ENCODE measurements around the gene PDE5A. TPM values are rescaled to one million over a fixed set of nuclear protein-coding genes. Genes with fewer than 3 reads are reported as not detected.

Gene PDE5A
- total RNA-seq, 4 donors from 2014 or later, result 5.7 to 12.2 (median 11.8) TPM

- WGBS, 2 donors, result 87 to 89% methylated on average over 3 of the region's 3 CpGs
These were observed 98.8 kb downstream of the PDE5A start for GRCh38 chr4:119529788-119530187.

GRCh38 chr4:119526786-119527550 is 101.6 kb downstream of the PDE5A start:
- intact Hi-C loops (cut with DNase I; ENCODE audit: low total_unique reads), result no loop called here
- 55 to 65% methylated on average over 2 of the region's 2 CpGs for WGBS, 2 donors
- no peak for DNase-seq (ENCODE audit: low spot score in 2 of 2)
- no peak overlapping the region for H3K4me3 ChIP-seq (ENCODE audit: low read depth, poor library complexity, severe bottlenecking)
- no peak for TF ChIP-seq POLR2A (IDR thresholded peaks at IDR 0.05)

More at GRCh38 chr4:119529788-119530187, 98.8 kb downstream of the PDE5A start:
- no peak for DNase-seq (ENCODE audit: low spot score in 2 of 2)
- intact Hi-C loops (cut with DNase I; ENCODE audit: low total_unique reads), result no loop called here
- TF ChIP-seq POLR2A (IDR thresholded peaks at IDR 0.05), result no peak
- no peak for TF ChIP-seq CTCF (IDR thresholded peaks at IDR 0.05)
- no peak overlapping the region for H3K4me3 ChIP-seq (ENCODE audit: low read depth, poor library complexity, severe bottlenecking)

GRCh38 chr4:119525771-119526712 is 102.6 kb downstream of the PDE5A start:
- no peak for TF ChIP-seq CTCF (IDR thresholded peaks at IDR 0.05)
- no peak for TF ChIP-seq POLR2A (IDR thresholded peaks at IDR 0.05)
- intact Hi-C loops (cut with DNase I; ENCODE audit: low total_unique reads), result no loop called here
- H3K4me3 ChIP-seq (ENCODE audit: low read depth, poor library complexity, severe bottlenecking), result no peak overlapping the region
- no peak for DNase-seq (ENCODE audit: low spot score in 2 of 2)
- WGBS, 2 donors, result 56 to 62% methylated on average over 3 of the region's 3 CpGs

- intact Hi-C loops (cut with DNase I; ENCODE audit: low total_unique reads), result no loop called here
- no peak overlapping the region for H3K4me3 ChIP-seq (ENCODE audit: low read depth, poor library complexity, severe bottlenecking)
- TF ChIP-seq CTCF (IDR thresholded peaks at IDR 0.05) (no peak), POLR2A (IDR thresholded peaks at IDR 0.05) (no peak)
- WGBS, 2 donors, result 78 to 80% methylated on average over 5 of the region's 5 CpGs
- no peak for DNase-seq (ENCODE audit: low spot score in 2 of 2)
These were observed 103.4 kb downstream of the PDE5A start for GRCh38 chr4:119525005-119525749.

GRCh38 chr4:119523399-119523798 is 105.2 kb downstream of the PDE5A start:
- intact Hi-C loops (cut with DNase I; ENCODE audit: low total_unique reads), result no loop called here
- no peak for TF ChIP-seq POLR2A (IDR thresholded peaks at IDR 0.05)
- TF ChIP-seq CTCF (IDR thresholded peaks at IDR 0.05), result no peak

More at GRCh38 chr4:119523399-119523798, 105.2 kb downstream of the PDE5A start:
- DNase-seq (ENCODE audit: low spot score in 2 of 2), result no peak
- H3K4me3 ChIP-seq (ENCODE audit: low read depth, poor library complexity, severe bottlenecking), result no peak overlapping the region

All from lower leg skin (tissue), 4 donors.